NCI-H2171 treated with DMSO at 0.1 percent for 48 hours (cell line): ENCODE results near the gene SEMA4B.
"Not testable (repeated sequence)": the region's sequence is repeated elsewhere in the genome, so short reads cannot be mapped to it uniquely, and the experiment has no call there.

Experiments used
- DNase-seq: peaks from one replicate; lab custom pipeline; 2025; lab: John Stamatoyannopoulos, UW

Gene SEMA4B

GRCh38 chr15:90178468-90179435 lies 22.4 kb upstream of the SEMA4B start:
- DNase-seq, result no peak

- DNase-seq, result no peak
Observed at GRCh38 chr15:90181776-90182175, 19.4 kb upstream of the SEMA4B start.

GRCh38 chr15:90184119-90184785 lies 16.9 kb upstream of the SEMA4B start:
- no peak for DNase-seq

GRCh38 chr15:90184786-90185704 lies 16.1 kb upstream of the SEMA4B start:
- peak; percentile 68 for DNase-seq

GRCh38 chr15:90187257-90187868 lies 13.8 kb upstream of the SEMA4B start:
- no peak for DNase-seq

GRCh38 chr15:90188065-90188464 lies 13.1 kb upstream of the SEMA4B start:
- DNase-seq, result not testable (repeated sequence)

- no peak for DNase-seq
Observed at GRCh38 chr15:90188914-90189748, 12.0 kb upstream of the SEMA4B start.

- no peak for DNase-seq
Observed at GRCh38 chr15:90189781-90190467, 11.2 kb upstream of the SEMA4B start.

- DNase-seq, result no peak
Observed at GRCh38 chr15:90190606-90191343, 10.4 kb upstream of the SEMA4B start.

GRCh38 chr15:90191344-90191687 lies 9.8 kb upstream of the SEMA4B start:
- DNase-seq, result no peak

GRCh38 chr15:90191794-90192509 lies 9.2 kb upstream of the SEMA4B start:
- DNase-seq, result peak; percentile 96

- DNase-seq, result no peak
Observed at GRCh38 chr15:90192961-90193786, 8.0 kb upstream of the SEMA4B start.

- DNase-seq, result no peak
Observed at GRCh38 chr15:90194655-90195054, 6.5 kb upstream of the SEMA4B start.

- no peak for DNase-seq
Observed at GRCh38 chr15:90200534-90201129, 498 bp upstream of the SEMA4B start.

GRCh38 chr15:90201944-90202375 lies 830 bp downstream of the SEMA4B start:
- DNase-seq, result no peak

GRCh38 chr15:90202929-90203328 lies 1.8 kb downstream of the SEMA4B start:
- no peak for DNase-seq

- DNase-seq, result no peak
Observed at GRCh38 chr15:90203473-90203872, 2.3 kb downstream of the SEMA4B start.
